Neutrophil (primary cell): ENCODE data around the gene CENPK.

Source experiments
- H3K27ac ChIP-seq: fragments of 200-600 bp; sonication (generic); 2 replicates; pipeline ENCODE4 v1.5.1; 2016; ENCODE audit warnings: mild to moderate bottlenecking, moderate library complexity
- H3K27me3 ChIP-seq: fragments of 200-600 bp; sonication (generic); 2 replicates; pipeline ENCODE4 v1.6.0; 2016; ENCODE audit warnings: mild to moderate bottlenecking
- H3K36me3 ChIP-seq: fragments of 200-600 bp; sonication (generic); 2 replicates; pipeline ENCODE4 v1.5.1; 2017
- H3K4me1 ChIP-seq, 2 experiments: fragments of 200-600 bp in 1 of 2; sonication (generic) in 1 of 2; 1 replicate in 1 of 2; 2 replicates in 1 of 2; pipeline versions ENCODE4 v1.5.1 to v1.6.1; 2013 to 2016; ENCODE audit warnings: low read depth in 1 of 2, low read length in 1 of 2, mild to moderate bottlenecking in 1 of 2, moderate library complexity in 1 of 2; ENCODE audit not compliant: control insufficient read depth in 1 of 2, insufficient read depth in 1 of 2
- H3K4me3 ChIP-seq, 2 experiments: fragments of 200-600 bp in 1 of 2; sonication (generic) in 1 of 2; 1 replicate in 1 of 2; 2 replicates in 1 of 2; pipeline ENCODE4 v1.5.1; 2013 to 2016; ENCODE audit warnings: low read depth in 1 of 2, low read length in 1 of 2, mild to moderate bottlenecking in 1 of 2, moderate library complexity in 1 of 2
- H3K9me3 ChIP-seq: fragments of 200-600 bp; sonication (generic); 2 replicates; pipeline ENCODE4 v1.5.1; 2016
- CTCF ChIP-seq: fragments of 200-600 bp; sonication (generic); IDR thresholded peaks from 2 replicates; pipeline ENCODE4 v1.5.1; 2016; ENCODE audit warnings: antibody characterized with exemption

CENPK gene

GRCh38 chr5:65556181-65556580, 6.8 kb downstream of the CENPK start:
- H3K9me3 ChIP-seq, result no peaks in the 10 kb centered on the region
- no peak for TF ChIP-seq CTCF

GRCh38 chr5:65555287-65555686, 7.7 kb downstream of the CENPK start:
- H3K27me3 ChIP-seq, result no peaks in the 10 kb centered on the region
- no peak overlapping the region for H3K4me3 ChIP-seq
- no peak for TF ChIP-seq CTCF
- H3K27ac ChIP-seq, result no peak overlapping the region
- H3K9me3 ChIP-seq, result no peaks in the 10 kb centered on the region
- H3K36me3 ChIP-seq, result peaks cover 7% of the 10 kb centered on the region
- H3K4me1 ChIP-seq, result no peaks in the 10 kb centered on the region

More at GRCh38 chr5:65556181-65556580, 6.8 kb downstream of the CENPK start:
- H3K4me3 ChIP-seq, result no peak overlapping the region
- H3K27me3 ChIP-seq, result no peaks in the 10 kb centered on the region
- no peaks in the 10 kb centered on the region for H3K4me1 ChIP-seq
- peaks cover 7% of the 10 kb centered on the region for H3K36me3 ChIP-seq
- no peak overlapping the region for H3K27ac ChIP-seq

GRCh38 chr5:65553941-65554340, 9.0 kb downstream of the CENPK start:
- Histone ChIP-seq H3K27ac (no peak overlapping the region), H3K9me3 (no peaks in the 10 kb centered on the region), H3K4me1 (no peaks in the 10 kb centered on the region), H3K27me3 (no peaks in the 10 kb centered on the region), H3K36me3 (peaks cover 16% of the 10 kb centered on the region), H3K4me3 (no peak overlapping the region)
- no peak for TF ChIP-seq CTCF

GRCh38 chr5:65548281-65548680, 14.7 kb downstream of the CENPK start:
- Histone ChIP-seq H3K36me3 (peaks cover 19% of the 10 kb centered on the region), H3K27ac (no peak overlapping the region), H3K9me3 (no peaks in the 10 kb centered on the region), H3K4me3 (no peak overlapping the region), H3K4me1 (no peaks in the 10 kb centered on the region), H3K27me3 (no peaks in the 10 kb centered on the region)
- no peak for TF ChIP-seq CTCF

- Histone ChIP-seq H3K4me1 (no peaks in the 10 kb centered on the region), H3K4me3 (no peak overlapping the region), H3K27ac (no peak overlapping the region), H3K9me3 (no peaks in the 10 kb centered on the region), H3K36me3 (peaks cover 31% of the 10 kb centered on the region), H3K27me3 (no peaks in the 10 kb centered on the region)
- no peak for TF ChIP-seq CTCF
Measured at GRCh38 chr5:65546141-65546540, 16.8 kb downstream of the CENPK start.

GRCh38 chr5:65544473-65544872, 18.5 kb downstream of the CENPK start:
- TF ChIP-seq CTCF, result no peak
- Histone ChIP-seq H3K4me3 (no peak overlapping the region), H3K27me3 (no peaks in the 10 kb centered on the region), H3K4me1 (no peaks in the 10 kb centered on the region), H3K27ac (no peak overlapping the region), H3K9me3 (no peaks in the 10 kb centered on the region), H3K36me3 (peaks cover 31% of the 10 kb centered on the region)
